ENCODE measurements around the gene SRBD1.

SRBD1 gene

GRCh38 chr2:45540942-45541341, 70.1 kb downstream of the SRBD1 start:
- Histone ChIP-seq H3K27ac (ENCODE audit: insufficient read depth in 1 of 2, low read depth in 1 of 2, low read length in 2 of 2, poor library complexity in 1 of 2, severe bottlenecking in 2 of 2) (no peak overlapping the region), H3K9me3 (ENCODE audit: control extremely low read depth in 1 of 5, control insufficient read depth in 4 of 5, insufficient read depth in 2 of 5, low read depth in 1 of 5, low read length in 4 of 5) (peaks cover 9 to 28% (median 22%) of the 10 kb centered on the region in 5 experiments), H3K36me3 (ENCODE audit: control insufficient read depth in 4 of 4, insufficient read depth in 4 of 4, low read length in 3 of 4) (peaks cover 24 to 79% (median 59%) of the 10 kb centered on the region in 4 experiments), H3K4me3 (ENCODE audit: control insufficient read depth in 1 of 7, extremely low read depth in 1 of 7, insufficient read depth in 4 of 7, low read depth in 2 of 7, low read length in 6 of 7) (no peak overlapping the region), H3K4me1 (ENCODE audit: control extremely low read depth in 1 of 4, control insufficient read depth in 4 of 4, insufficient read depth in 4 of 4, low read length in 3 of 4) (no peaks in the 10 kb centered on the region), H3K27me3 (replicated peaks in 2 of 5; ENCODE audit: control insufficient read depth in 4 of 5, insufficient read depth in 5 of 5, low read length in 4 of 5) (no peaks in the 10 kb centered on the region)
- peak in 1 of 3 donors; percentile 3 for DNase-seq
- POLR2A ChIA-PET, result no interaction called here
- WGBS (ENCODE audit: insufficient coverage), result 100% methylated on average over 5 of the region's 8 CpGs
- CTCF ChIA-PET, result interaction anchor here (1.0 kb wide), 1 partner anchor 26 kb away, joined by 4 read pairs; no protein-coding TSS in a partner anchor

- CTCF ChIA-PET, result no interaction called here
- Histone ChIP-seq H3K4me1 (ENCODE audit: control extremely low read depth in 1 of 4, control insufficient read depth in 4 of 4, insufficient read depth in 4 of 4, low read length in 3 of 4) (no peaks in the 10 kb centered on the region), H3K27me3 (replicated peaks in 2 of 5; ENCODE audit: control insufficient read depth in 4 of 5, insufficient read depth in 5 of 5, low read length in 4 of 5) (no peaks in the 10 kb centered on the region), H3K4me3 (ENCODE audit: control insufficient read depth in 1 of 7, extremely low read depth in 1 of 7, insufficient read depth in 4 of 7, low read depth in 2 of 7, low read length in 6 of 7) (no peak overlapping the region), H3K9me3 (ENCODE audit: control extremely low read depth in 1 of 5, control insufficient read depth in 4 of 5, insufficient read depth in 2 of 5, low read depth in 1 of 5, low read length in 4 of 5) (peaks cover 0 to 2% (median 0%) of the 10 kb centered on the region in 5 experiments), H3K36me3 (ENCODE audit: control insufficient read depth in 4 of 4, insufficient read depth in 4 of 4, low read length in 3 of 4) (peaks cover 10 to 28% (median 20%) of the 10 kb centered on the region in 4 experiments), H3K27ac (ENCODE audit: insufficient read depth in 1 of 2, low read depth in 1 of 2, low read length in 2 of 2, poor library complexity in 1 of 2, severe bottlenecking in 2 of 2) (no peak overlapping the region)
- POLR2A ChIA-PET, result no interaction called here
- no peak for DNase-seq
- WGBS (ENCODE audit: insufficient coverage), result 100% methylated on average over 1 of the region's 1 CpG
Observed at GRCh38 chr2:45533771-45534170, 77.3 kb downstream of the SRBD1 start.

DNA sequence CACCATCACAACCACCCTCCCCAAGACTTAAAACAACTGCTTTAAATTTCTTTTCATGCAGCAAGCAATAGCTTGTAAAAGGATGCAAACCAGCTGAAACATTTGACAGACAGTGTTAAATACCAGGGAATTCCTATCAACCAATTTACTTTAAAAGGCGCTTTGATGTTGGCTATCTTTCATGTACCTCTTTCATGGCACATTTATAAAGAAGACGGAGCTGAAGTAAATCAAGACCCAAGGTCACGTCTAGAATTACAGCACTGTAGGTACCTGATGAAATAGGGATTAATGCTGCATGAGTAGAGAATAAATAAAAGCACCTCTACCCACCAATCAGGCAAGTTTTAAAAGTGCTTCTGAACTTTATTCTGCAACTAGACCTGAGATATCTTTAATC, 78.9 kb downstream of the SRBD1 start:
- ChIA-PET POLR2A (no interaction called here), CTCF (interaction anchor here (1.0 to 1.6 kb wide), 2 partner anchors 14 to 37 kb away, joined by 3 read pairs; no protein-coding TSS in a partner anchor)
- peaks cover 0 to 2% (median 0%) of the 10 kb centered on the region in 5 experiments for H3K9me3 ChIP-seq (ENCODE audit: control extremely low read depth in 1 of 5, control insufficient read depth in 4 of 5, insufficient read depth in 2 of 5, low read depth in 1 of 5, low read length in 4 of 5)
- no peaks in the 10 kb centered on the region for H3K4me1 ChIP-seq (ENCODE audit: control extremely low read depth in 1 of 4, control insufficient read depth in 4 of 4, insufficient read depth in 4 of 4, low read length in 3 of 4)
- H3K27ac ChIP-seq (ENCODE audit: insufficient read depth in 1 of 2, low read depth in 1 of 2, low read length in 2 of 2, poor library complexity in 1 of 2, severe bottlenecking in 2 of 2), result no peak overlapping the region
- no peak overlapping the region for H3K4me3 ChIP-seq (ENCODE audit: control insufficient read depth in 1 of 7, extremely low read depth in 1 of 7, insufficient read depth in 4 of 7, low read depth in 2 of 7, low read length in 6 of 7)
- no peaks in the 10 kb centered on the region for H3K27me3 ChIP-seq (replicated peaks in 2 of 5; ENCODE audit: control insufficient read depth in 4 of 5, insufficient read depth in 5 of 5, low read length in 4 of 5)
- H3K36me3 ChIP-seq (ENCODE audit: control insufficient read depth in 4 of 4, insufficient read depth in 4 of 4, low read length in 3 of 4), result peaks cover 5 to 14% (median 10%) of the 10 kb centered on the region in 4 experiments
- WGBS (ENCODE audit: insufficient coverage), result no CpG with 5 or more reads among the region's 3 CpGs
- no peak for DNase-seq

DNA sequence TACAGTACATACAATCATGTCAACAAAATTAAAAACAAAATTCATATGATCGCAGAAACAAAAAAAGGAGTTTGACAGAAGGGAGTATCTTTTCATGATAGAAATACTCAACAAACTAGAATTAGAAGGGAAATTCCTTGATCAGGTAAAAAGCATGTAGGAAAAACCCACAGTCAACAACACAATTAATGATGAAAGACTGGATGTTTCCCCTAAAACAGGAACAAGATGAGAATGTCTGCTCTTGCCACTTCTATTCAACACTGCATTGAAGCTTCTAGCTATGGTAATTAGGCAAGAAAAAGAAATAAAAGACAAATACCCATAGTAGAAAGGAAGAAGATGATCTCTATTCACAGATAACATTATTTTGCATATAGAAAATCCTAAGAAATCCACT, 87.1 kb downstream of the SRBD1 start:
- H3K9me3 ChIP-seq (ENCODE audit: control extremely low read depth in 1 of 5, control insufficient read depth in 4 of 5, insufficient read depth in 2 of 5, low read depth in 1 of 5, low read length in 4 of 5), result peaks cover 0 to 10% (median 0%) of the 10 kb centered on the region in 5 experiments
- CTCF ChIA-PET, result no interaction called here
- POLR2A ChIA-PET, result no interaction called here
- H3K27ac ChIP-seq (ENCODE audit: insufficient read depth in 1 of 2, low read depth in 1 of 2, low read length in 2 of 2, poor library complexity in 1 of 2, severe bottlenecking in 2 of 2), result no peak overlapping the region
- no CpG with 5 or more reads among the region's 1 CpG for WGBS (ENCODE audit: insufficient coverage)
- no peak for DNase-seq
- peaks cover 4 to 17% (median 7%) of the 10 kb centered on the region in 4 experiments for H3K36me3 ChIP-seq (ENCODE audit: control insufficient read depth in 4 of 4, insufficient read depth in 4 of 4, low read length in 3 of 4)
- no peaks in the 10 kb centered on the region for H3K4me1 ChIP-seq (ENCODE audit: control extremely low read depth in 1 of 4, control insufficient read depth in 4 of 4, insufficient read depth in 4 of 4, low read length in 3 of 4)
- H3K27me3 ChIP-seq (replicated peaks in 2 of 5; ENCODE audit: control insufficient read depth in 4 of 5, insufficient read depth in 5 of 5, low read length in 4 of 5), result no peaks in the 10 kb centered on the region
- H3K4me3 ChIP-seq (ENCODE audit: control insufficient read depth in 1 of 7, extremely low read depth in 1 of 7, insufficient read depth in 4 of 7, low read depth in 2 of 7, low read length in 6 of 7), result no peak overlapping the region

GRCh38 chr2:45518546-45518945, 92.5 kb downstream of the SRBD1 start:
- Histone ChIP-seq H3K4me1 (ENCODE audit: control extremely low read depth in 1 of 4, control insufficient read depth in 4 of 4, insufficient read depth in 4 of 4, low read length in 3 of 4) (no peaks in the 10 kb centered on the region), H3K27me3 (replicated peaks in 2 of 5; ENCODE audit: control insufficient read depth in 4 of 5, insufficient read depth in 5 of 5, low read length in 4 of 5) (no peaks in the 10 kb centered on the region), H3K27ac (ENCODE audit: insufficient read depth in 1 of 2, low read depth in 1 of 2, low read length in 2 of 2, poor library complexity in 1 of 2, severe bottlenecking in 2 of 2) (no peak overlapping the region), H3K9me3 (ENCODE audit: control extremely low read depth in 1 of 5, control insufficient read depth in 4 of 5, insufficient read depth in 2 of 5, low read depth in 1 of 5, low read length in 4 of 5) (no peaks in the 10 kb centered on the region), H3K36me3 (ENCODE audit: control insufficient read depth in 4 of 4, insufficient read depth in 4 of 4, low read length in 3 of 4) (peaks cover 0 to 5% (median 4%) of the 10 kb centered on the region in 4 experiments), H3K4me3 (ENCODE audit: control insufficient read depth in 1 of 7, extremely low read depth in 1 of 7, insufficient read depth in 4 of 7, low read depth in 2 of 7, low read length in 6 of 7) (no peak overlapping the region)
- WGBS (ENCODE audit: insufficient coverage), result no CpG with 5 or more reads among the region's 2 CpGs
- POLR2A ChIA-PET, result interaction anchor here (0.6 kb wide), 1 partner anchor 19 kb away, joined by 5 read pairs; no protein-coding TSS in a partner anchor
- no peak for DNase-seq
- CTCF ChIA-PET, result no interaction called here

- Histone ChIP-seq H3K9me3 (ENCODE audit: control extremely low read depth in 1 of 5, control insufficient read depth in 4 of 5, insufficient read depth in 2 of 5, low read depth in 1 of 5, low read length in 4 of 5) (no peaks in the 10 kb centered on the region), H3K27ac (ENCODE audit: insufficient read depth in 1 of 2, low read depth in 1 of 2, low read length in 2 of 2, poor library complexity in 1 of 2, severe bottlenecking in 2 of 2) (no peak overlapping the region), H3K36me3 (ENCODE audit: control insufficient read depth in 4 of 4, insufficient read depth in 4 of 4, low read length in 3 of 4) (peaks cover 0 to 10% (median 3%) of the 10 kb centered on the region in 4 experiments), H3K4me1 (ENCODE audit: control extremely low read depth in 1 of 4, control insufficient read depth in 4 of 4, insufficient read depth in 4 of 4, low read length in 3 of 4) (peaks cover 0 to 4% (median 0%) of the 10 kb centered on the region in 4 experiments), H3K4me3 (ENCODE audit: control insufficient read depth in 1 of 7, extremely low read depth in 1 of 7, insufficient read depth in 4 of 7, low read depth in 2 of 7, low read length in 6 of 7) (no peak overlapping the region), H3K27me3 (replicated peaks in 2 of 5; ENCODE audit: control insufficient read depth in 4 of 5, insufficient read depth in 5 of 5, low read length in 4 of 5) (no peaks in the 10 kb centered on the region)
- WGBS (ENCODE audit: insufficient coverage), result 100% methylated on average over 3 of the region's 9 CpGs
- DNase-seq, result no peak
- POLR2A ChIA-PET, result no interaction called here
- CTCF ChIA-PET, result interaction anchor here (1.5 to 2.4 kb wide), 2 partner anchors 10 to 529 kb away, joined by 3 to 6 read pairs; no protein-coding TSS in a partner anchor
Observed at GRCh38 chr2:45510701-45511420, 100.2 kb downstream of the SRBD1 start.

DNA sequence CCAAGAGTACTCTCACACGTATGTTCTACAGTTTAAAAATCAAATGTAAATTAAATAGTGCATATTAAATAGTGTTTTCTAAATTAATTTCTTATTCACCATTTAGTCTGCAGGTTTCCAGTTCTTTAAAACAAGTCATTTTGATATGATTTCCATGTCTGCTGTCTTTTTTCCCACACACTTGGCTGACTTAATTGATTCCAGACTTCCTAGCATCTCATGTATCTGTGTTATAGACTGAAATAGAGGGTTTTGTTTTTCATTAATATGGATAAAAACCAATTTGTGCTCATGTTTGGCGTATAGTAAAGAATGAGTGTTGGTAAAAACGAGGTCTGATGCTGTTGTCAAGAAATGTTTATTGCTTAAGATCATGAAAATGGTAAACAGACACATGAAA, 104.3 kb downstream of the SRBD1 start:
- H3K27me3 ChIP-seq (replicated peaks in 2 of 5; ENCODE audit: control insufficient read depth in 4 of 5, insufficient read depth in 5 of 5, low read length in 4 of 5), result no peaks in the 10 kb centered on the region
- ChIA-PET CTCF (interaction anchor here (0.5 to 1.3 kb wide), 2 partner anchors 10 to 339 kb away, joined by 3 read pairs; no protein-coding TSS in a partner anchor), POLR2A (no interaction called here)
- 100% methylated on average over 2 of the region's 3 CpGs for WGBS (ENCODE audit: insufficient coverage)
- no peak for DNase-seq
- H3K4me1 ChIP-seq (ENCODE audit: control extremely low read depth in 1 of 4, control insufficient read depth in 4 of 4, insufficient read depth in 4 of 4, low read length in 3 of 4), result peaks cover 0 to 4% (median 0%) of the 10 kb centered on the region in 4 experiments
- peaks cover 0 to 4% (median 0%) of the 10 kb centered on the region in 4 experiments for H3K36me3 ChIP-seq (ENCODE audit: control insufficient read depth in 4 of 4, insufficient read depth in 4 of 4, low read length in 3 of 4)
- no peak overlapping the region for H3K4me3 ChIP-seq (ENCODE audit: control insufficient read depth in 1 of 7, extremely low read depth in 1 of 7, insufficient read depth in 4 of 7, low read depth in 2 of 7, low read length in 6 of 7)
- peaks cover 0 to 3% (median 0%) of the 10 kb centered on the region in 5 experiments for H3K9me3 ChIP-seq (ENCODE audit: control extremely low read depth in 1 of 5, control insufficient read depth in 4 of 5, insufficient read depth in 2 of 5, low read depth in 1 of 5, low read length in 4 of 5)
- no peak overlapping the region for H3K27ac ChIP-seq (ENCODE audit: insufficient read depth in 1 of 2, low read depth in 1 of 2, low read length in 2 of 2, poor library complexity in 1 of 2, severe bottlenecking in 2 of 2)

Data from common myeloid progenitor, CD34-positive (primary cell).